Kidney glomerular epithelial cell (primary cell): ENCODE data around the gene IFNA7.
"Not testable (repeated sequence)": the region's sequence is repeated elsewhere in the genome, so short reads cannot be mapped to it uniquely, and the experiment has no call there.

Source experiments
- DNase-seq: peaks from one replicate; lab custom pipeline; 2025; lab: John Stamatoyannopoulos, UW

IFNA7 gene

GRCh38 chr9:21182810-21183736 is 18.9 kb downstream of the IFNA7 start:
- DNase-seq, result peak; percentile 20

DNA sequence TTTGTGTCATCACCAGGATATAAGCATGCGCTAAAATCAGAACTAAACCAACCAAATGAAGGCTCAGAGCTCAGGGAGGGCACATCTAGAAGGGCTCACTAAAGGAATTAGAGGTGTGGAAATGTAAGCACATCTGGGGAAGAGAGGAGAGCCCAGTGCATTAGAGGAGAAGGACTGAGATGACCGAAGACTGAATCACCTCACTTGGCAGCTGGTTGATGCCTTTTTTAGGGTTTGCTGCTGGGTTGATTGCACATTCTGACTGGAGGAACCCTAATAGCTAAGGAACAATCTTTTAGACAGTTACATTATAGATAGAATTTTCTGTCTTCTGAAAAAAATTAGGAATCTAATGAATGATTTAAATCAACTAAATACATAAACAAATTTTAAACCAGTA is 27.3 kb downstream of the IFNA7 start:
- DNase-seq, result no peak

DNA sequence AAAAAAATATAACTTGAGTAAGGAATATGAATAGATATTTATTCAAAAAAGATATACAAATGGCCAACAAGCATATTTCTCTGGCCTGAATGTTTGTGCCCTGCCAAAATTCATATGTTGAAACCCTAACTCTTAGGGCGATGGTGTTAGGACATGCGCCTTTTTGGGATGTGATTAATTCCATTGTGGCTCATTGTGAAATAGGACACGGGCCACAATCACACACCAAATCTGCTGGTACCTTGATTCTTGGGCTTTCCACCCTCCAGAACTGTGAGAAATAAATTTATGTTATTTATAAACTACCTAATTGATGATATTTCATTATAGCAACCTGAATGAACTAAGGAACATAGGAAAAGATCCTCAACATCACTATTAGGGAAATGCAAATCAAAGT is 29.8 kb downstream of the IFNA7 start:
- no peak for DNase-seq

- no peak for DNase-seq
Observed at GRCh38 chr9:21171351-21171750, 30.7 kb downstream of the IFNA7 start.

DNA sequence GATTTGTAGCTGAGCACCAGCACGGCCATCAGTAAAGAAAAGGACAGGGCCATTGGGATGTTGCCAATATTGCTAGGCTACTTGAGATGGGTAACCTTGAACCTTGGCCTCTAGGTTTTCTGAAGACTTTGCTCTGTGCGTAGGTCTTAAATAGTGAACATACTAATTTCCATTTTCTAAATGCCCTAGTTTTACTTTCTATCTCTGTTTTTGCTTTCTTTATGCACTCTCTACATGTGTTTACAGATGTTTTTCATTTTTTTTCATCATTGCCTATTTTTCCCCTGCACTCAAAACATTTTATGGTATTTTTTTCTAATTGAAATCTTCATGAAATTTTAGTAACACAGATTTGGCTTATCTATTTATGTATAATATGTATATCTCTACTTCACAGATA is 35.4 kb downstream of the IFNA7 start, which contains the start of gene IFNA21:
Gene IFNA21, minus strand, starts transcription at position 101 of the 400 bp plus-strand sequence. Its CDS starts 48 bp downstream, at position 53.
- not testable (repeated sequence) for DNase-seq

GRCh38 chr9:21165516-21165915 is 36.5 kb downstream of the IFNA7 start:
- no peak for DNase-seq

DNA sequence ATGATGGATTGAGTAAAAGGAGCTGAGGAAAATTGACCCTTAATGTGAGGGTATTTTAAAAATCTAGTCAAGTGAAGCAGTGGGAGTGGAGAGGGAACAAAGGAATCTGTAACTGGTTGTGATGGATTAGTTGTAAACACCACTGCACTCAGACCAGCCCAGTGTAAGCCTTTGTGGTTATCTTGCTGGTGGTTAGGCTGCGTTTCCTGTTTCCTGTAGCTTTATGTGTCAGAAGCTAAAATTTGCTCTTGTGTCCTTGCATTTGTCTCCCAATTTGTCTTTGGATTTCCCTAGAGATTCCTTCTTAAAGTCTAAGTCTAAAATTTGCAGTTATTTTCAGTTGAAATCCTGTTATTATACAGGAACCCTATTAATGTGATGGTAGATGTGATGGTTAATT is 41.8 kb downstream of the IFNA7 start:
- DNase-seq, result no peak

DNA sequence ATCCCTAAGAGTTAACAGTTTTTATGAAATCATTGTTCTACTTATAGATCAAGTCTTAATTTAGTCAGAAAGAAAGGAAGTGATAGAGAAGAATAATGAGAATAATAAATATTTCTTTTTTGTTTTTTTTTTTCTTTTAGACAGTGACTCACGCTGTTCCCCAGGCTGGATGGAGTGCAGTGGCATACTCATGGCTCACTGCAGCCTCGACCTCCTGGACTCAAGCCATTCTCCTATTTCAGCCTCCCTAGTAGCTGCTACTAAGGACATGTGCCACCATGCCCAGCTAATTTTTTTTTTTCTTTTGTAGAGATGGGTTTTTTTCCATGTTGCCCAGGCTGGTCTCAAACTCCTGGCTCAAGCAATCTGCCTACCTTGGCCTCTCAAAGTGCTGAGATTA is 46.5 kb downstream of the IFNA7 start:
- no peak for DNase-seq

GRCh38 chr9:21154018-21154608 is 47.9 kb downstream of the IFNA7 start:
- DNase-seq, result peak; percentile 32

DNA sequence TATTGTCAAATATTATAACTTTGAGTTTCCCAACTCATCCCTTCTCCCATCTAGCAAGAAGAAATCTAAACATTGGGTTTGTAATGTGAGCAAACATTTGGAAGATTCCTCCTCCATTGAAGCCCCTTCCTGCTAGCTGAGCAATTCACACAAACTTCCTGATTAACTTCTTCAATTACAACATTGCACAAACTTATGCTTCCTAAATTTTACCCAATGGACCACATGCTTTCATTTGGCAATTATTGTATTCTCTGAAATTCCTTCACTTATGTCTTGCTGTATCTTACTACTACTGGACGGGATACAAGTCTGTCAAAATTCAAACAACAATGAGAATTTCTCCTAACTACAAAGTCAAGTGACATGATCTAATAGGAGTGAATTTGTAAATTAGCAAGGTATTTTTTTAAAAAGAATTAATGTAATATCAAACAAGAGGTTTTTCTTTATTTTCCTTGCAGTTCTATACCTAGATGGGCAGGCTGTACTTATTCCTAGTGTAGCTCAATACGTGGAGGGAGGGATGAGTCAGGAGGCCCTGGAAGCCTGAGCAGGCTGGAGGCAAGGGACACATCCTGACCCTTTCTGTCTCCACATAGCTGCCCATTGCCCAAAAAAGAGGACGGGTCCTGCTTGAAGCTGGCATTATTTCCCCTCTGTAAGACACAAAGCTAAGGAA is 48.5 kb downstream of the IFNA7 start:
- peak; percentile 32 for DNase-seq
